Spleen (tissue), 7 donors: ENCODE results near the gene EFNA5.

Experiments
- CTCF ChIP-seq, 11 experiments: fragments of 200-600 bp in 7 of 11; fragments of 450-650 bp in 4 of 11; sonication (generic) in 4 of 11; IDR thresholded peaks in 8 of 11; conservative IDR thresholded peaks in 3 of 11; 1 replicate in 7 of 11; 2 replicates in 4 of 11; pipeline versions ENCODE4 v1.4.0 to v1.8.0; 2016 to 2021; ENCODE audit warnings: antibody characterized with exemption in 11 of 11, inconsistent platforms in 4 of 11, mild to moderate bottlenecking in 1 of 11
- POLR2A ChIP-seq, 3 donors: fragments of 450-650 bp; IDR thresholded peaks; one replicate each; pipeline ENCODE4 v1.5.1; 2017; ENCODE audit warnings: antibody characterized with exemption in 3 of 3, mild to moderate bottlenecking in 1 of 3
- POLR2AphosphoS5 ChIP-seq, 3 donors: sonication (generic); formaldehyde crosslinking; IDR thresholded peaks; one replicate each; pipeline ENCODE4 v1.5.1; 2017; ENCODE audit warnings: antibody characterized with exemption in 3 of 3
- donor health status: DM: no; HTN: no; CAD: no; lungs with moderate emphysema.
- donor health status: DM: no; HTN: no; CAD: no.
- donor health status: DM: no; HTN: no; CAD: no.

- TF ChIP-seq POLR2AphosphoS5 (IDR thresholded peaks at IDR 0.05) (no peak), CTCF (IDR thresholded peaks at IDR 0.05 in 8 of 11, conservative IDR thresholded peaks at IDR 0.05 in 3 of 11) (no peak), POLR2A (IDR thresholded peaks at IDR 0.05) (no peak)
Observed at GRCh38 chr5:107542831-107543231, 127.9 kb downstream of the EFNA5 start.
